KMS-11 (cell line): ENCODE measurements around the gene GBGT1.
"Not testable (repeated sequence)": the region's sequence is repeated elsewhere in the genome, so short reads cannot be mapped to it uniquely, and the experiment has no call there.

Experiments
- H2AFZ ChIP-seq: fragments of 200-600 bp; sonication (generic); 2 replicates; pipeline ENCODE4 v1.6.1; 2016; ENCODE audit warnings: antibody characterized with exemption, mixed run types, low read depth
- H3K27ac ChIP-seq: fragments of 200-600 bp; sonication (generic); 2 replicates; pipeline ENCODE4 v1.6.1; 2016; ENCODE audit warnings: mild to moderate bottlenecking, mixed run types
- H3K27me3 ChIP-seq: fragments of 200-600 bp; sonication (generic); 2 replicates; pipeline ENCODE4 v1.6.1; 2017; ENCODE audit warnings: mild to moderate bottlenecking, low read depth, mixed run types, moderate library complexity; ENCODE audit not compliant: insufficient read depth
- H3K36me3 ChIP-seq: fragments of 200-600 bp; sonication (generic); 2 replicates; pipeline ENCODE4 v1.6.1; 2017; ENCODE audit warnings: mild to moderate bottlenecking, mixed run types; ENCODE audit not compliant: insufficient read depth
- H3K4me1 ChIP-seq: fragments of 200-600 bp; sonication (generic); 2 replicates; pipeline ENCODE4 v1.6.1; 2016; ENCODE audit warnings: mild to moderate bottlenecking, low read depth, mixed run types; ENCODE audit not compliant: poor library complexity, severe bottlenecking
- H3K4me2 ChIP-seq: fragments of 200-600 bp; sonication (generic); 2 replicates; pipeline ENCODE4 v1.7.0; 2016; ENCODE audit warnings: mild to moderate bottlenecking, mixed run types
- H3K4me3 ChIP-seq: fragments of 200-600 bp; sonication (generic); IDR thresholded peaks from 2 replicates; pipeline ENCODE4 v1.6.1; 2017; ENCODE audit warnings: low read depth, low read length, mixed read lengths; ENCODE audit not compliant: insufficient read depth
- H3K79me2 ChIP-seq: fragments of 200-600 bp; sonication (generic); 2 replicates; pipeline ENCODE4 v1.6.1; 2016; ENCODE audit warnings: low read depth, mixed run types; ENCODE audit not compliant: insufficient read depth
- H3K9ac ChIP-seq: fragments of 200-600 bp; sonication (generic); 2 replicates; pipeline ENCODE4 v1.6.1; 2016; ENCODE audit warnings: mild to moderate bottlenecking, mixed run types
- H4K20me1 ChIP-seq: fragments of 200-600 bp; sonication (generic); 2 replicates; pipeline ENCODE4 v1.6.1; 2016; ENCODE audit warnings: mild to moderate bottlenecking, mixed run types; ENCODE audit not compliant: insufficient read depth
- CTCF ChIP-seq: fragments of 200-600 bp; sonication (generic); conservative IDR thresholded peaks from 2 replicates; pipeline ENCODE4 v1.6.1; 2017; ENCODE audit warnings: low read depth, mild to moderate bottlenecking, antibody characterized with exemption, low read length, moderate library complexity, mixed read lengths

GBGT1 gene

GRCh38 chr9:133171161-133171961, 7.6 kb upstream of the GBGT1 start:
- Histone ChIP-seq H3K36me3 (no peaks in the 10 kb centered on the region), H3K4me3 (no peak overlapping the region), H3K79me2 (no peaks in the 10 kb centered on the region), H2AFZ (no peak overlapping the region), H3K27me3 (peaks cover 69% of the 10 kb centered on the region), H3K4me1 (no peaks in the 10 kb centered on the region), H3K4me2 (no peak overlapping the region), H4K20me1 (no peaks in the 10 kb centered on the region), H3K27ac (no peak overlapping the region), H3K9ac (no peak overlapping the region)
- no peak for TF ChIP-seq CTCF

- no peak overlapping the region for H2AFZ ChIP-seq
- H3K27ac ChIP-seq = no peak overlapping the region
- no peaks in the 10 kb centered on the region for H3K36me3 ChIP-seq
- no peak for TF ChIP-seq CTCF
- H3K9ac ChIP-seq = no peak overlapping the region
- no peaks in the 10 kb centered on the region for H3K4me1 ChIP-seq
- no peaks in the 10 kb centered on the region for H3K79me2 ChIP-seq
- no peak overlapping the region for H3K4me2 ChIP-seq
- H3K27me3 ChIP-seq = peaks cover 70% of the 10 kb centered on the region
- H4K20me1 ChIP-seq = no peaks in the 10 kb centered on the region
- no peak overlapping the region for H3K4me3 ChIP-seq
Measured at GRCh38 chr9:133170716-133171115, 7.0 kb upstream of the GBGT1 start.

- not testable (repeated sequence) for H3K4me1 ChIP-seq, H2AFZ ChIP-seq, H3K9ac ChIP-seq, H3K36me3 ChIP-seq, H3K27ac ChIP-seq, H3K4me3 ChIP-seq, H3K79me2 ChIP-seq, H4K20me1 ChIP-seq, H3K4me2 ChIP-seq
- peaks cover 69% of the 10 kb centered on the region for H3K27me3 ChIP-seq
Measured at GRCh38 chr9:133169687-133170086, 6.0 kb upstream of the GBGT1 start.

- Histone ChIP-seq H3K4me2 (no peak overlapping the region), H3K9ac (no peak overlapping the region), H3K4me3 (no peak overlapping the region), H4K20me1 (no peaks in the 10 kb centered on the region), H3K27me3 (peaks cover 69% of the 10 kb centered on the region), H2AFZ (no peak overlapping the region), H3K79me2 (no peaks in the 10 kb centered on the region), H3K36me3 (no peaks in the 10 kb centered on the region), H3K27ac (no peak overlapping the region), H3K4me1 (no peaks in the 10 kb centered on the region)
- TF ChIP-seq CTCF = no peak
Measured at GRCh38 chr9:133169102-133169501, 5.4 kb upstream of the GBGT1 start.

- H4K20me1 ChIP-seq = no peaks in the 10 kb centered on the region
- H3K79me2 ChIP-seq = no peaks in the 10 kb centered on the region
- H3K9ac ChIP-seq = no peak overlapping the region
- TF ChIP-seq CTCF = no peak
- H3K27me3 ChIP-seq = peaks cover 69% of the 10 kb centered on the region
- H2AFZ ChIP-seq = no peak overlapping the region
- no peaks in the 10 kb centered on the region for H3K36me3 ChIP-seq
- no peak overlapping the region for H3K27ac ChIP-seq
- no peaks in the 10 kb centered on the region for H3K4me1 ChIP-seq
- no peak overlapping the region for H3K4me3 ChIP-seq
- H3K4me2 ChIP-seq = no peak overlapping the region
Measured at GRCh38 chr9:133168432-133168831, 4.7 kb upstream of the GBGT1 start.
